DND-41 (cell line): ENCODE results near the gene PIP5KL1.

ENCODE experiments used
- ATAC-seq: fragments of 200-7000 bp; cut with Tn5 transposase; 3 replicates; pipeline ENCODE4 v1.9.1; 2021; ENCODE audit warnings: low read depth; ENCODE audit not compliant: insufficient read depth
- DNase-seq: peaks from one replicate; pipeline ENCODE4 v3.0.0-alpha.2; 2020
- H2AFZ ChIP-seq: 2 replicates; pipeline ENCODE4 v1.6.0; 2012; ENCODE audit warnings: low read depth, low read length
- H3K27ac ChIP-seq: 2 replicates; pipeline ENCODE4 v1.5.1; 2012; ENCODE audit warnings: low read length, inconsistent platforms
- H3K27me3 ChIP-seq: fragments of 200-600 bp; sonication (generic); 2 replicates; pipeline ENCODE4 v1.6.0; 2012; ENCODE audit warnings: low read length, mild to moderate bottlenecking, inconsistent platforms; ENCODE audit not compliant: insufficient read depth, poor library complexity
- H3K36me3 ChIP-seq: 2 replicates; pipeline ENCODE4 v1.5.1; 2012; ENCODE audit warnings: low read length, inconsistent platforms; ENCODE audit not compliant: insufficient read depth
- H3K4me1 ChIP-seq: 2 replicates; pipeline ENCODE4 v1.5.1; 2012; ENCODE audit warnings: mild to moderate bottlenecking, low read length; ENCODE audit not compliant: insufficient read depth
- H3K4me2 ChIP-seq: 2 replicates; pipeline ENCODE4 v1.6.0; 2012; ENCODE audit warnings: mild to moderate bottlenecking, moderate library complexity, low read length, inconsistent platforms; ENCODE audit not compliant: insufficient read depth
- H3K4me3 ChIP-seq, 2 experiments: fragments of 200-600 bp in 1 of 2; shearing (Covaris generic) in 1 of 2; 2 replicates each; pipeline ENCODE4 v1.5.1; 2012 to 2016; ENCODE audit warnings: inconsistent platforms in 2 of 2, low read length in 2 of 2, mild to moderate bottlenecking in 2 of 2, low read depth in 1 of 2, moderate library complexity in 1 of 2
- H3K79me2 ChIP-seq: 2 replicates; pipeline ENCODE4 v1.6.0; 2012; ENCODE audit warnings: low read length, inconsistent platforms; ENCODE audit not compliant: insufficient read depth
- H3K9ac ChIP-seq: 2 replicates; pipeline ENCODE4 v1.6.0; 2012; ENCODE audit warnings: low read depth, mild to moderate bottlenecking, inconsistent platforms, low read length, moderate library complexity
- H3K9me3 ChIP-seq: 2 replicates; pipeline ENCODE4 v1.5.1; 2012; ENCODE audit warnings: low read length, moderate library complexity, mild to moderate bottlenecking, inconsistent platforms; ENCODE audit not compliant: insufficient read depth, severe bottlenecking
- H4K20me1 ChIP-seq: 2 replicates; pipeline ENCODE4 v1.6.0; 2012; ENCODE audit warnings: low read length; ENCODE audit not compliant: insufficient read depth
- CTCF ChIP-seq: IDR thresholded peaks from 2 replicates; pipeline ENCODE4 v1.5.1; 2012; ENCODE audit warnings: borderline replicate concordance, low read length, moderate library complexity, mild to moderate bottlenecking; ENCODE audit not compliant: poor library complexity, severe bottlenecking; ENCODE audit errors: extremely low read depth
- EZH2 ChIP-seq: IDR thresholded peaks from 3 replicates; pipeline ENCODE4 v1.6.1; 2012; ENCODE audit warnings: borderline replicate concordance, low read depth, mild to moderate bottlenecking, moderate library complexity, low read length, inconsistent platforms; ENCODE audit not compliant: severe bottlenecking

PIP5KL1 gene

GRCh38 chr9:127926906-127927200 is 3.7 kb downstream of the PIP5KL1 start:
- no peak for TF ChIP-seq CTCF
- no peak for TF ChIP-seq EZH2
- no peak for ATAC-seq
- H3K4me3 ChIP-seq: no peak overlapping the region
- no peak for DNase-seq
- H3K79me2 ChIP-seq: no peaks in the 10 kb centered on the region
- H3K36me3 ChIP-seq: no peaks in the 10 kb centered on the region
- H3K4me2 ChIP-seq: no peak overlapping the region
- H3K9me3 ChIP-seq: no peaks in the 10 kb centered on the region
- H3K27ac ChIP-seq: no peak overlapping the region
- no peak overlapping the region for H3K9ac ChIP-seq
- peaks cover 15% of the 10 kb centered on the region; the same call in 1 of the 2 replicates for H4K20me1 ChIP-seq
- H2AFZ ChIP-seq: no peak overlapping the region
- peaks cover 3% of the 10 kb centered on the region; the same call in 1 of the 2 replicates for H3K4me1 ChIP-seq
- H3K27me3 ChIP-seq: no peaks in the 10 kb centered on the region

GRCh38 chr9:127925959-127926905 is 4.3 kb downstream of the PIP5KL1 start:
- H3K4me1 ChIP-seq: peaks cover 10% of the 10 kb centered on the region
- H3K36me3 ChIP-seq: no peaks in the 10 kb centered on the region
- H3K9me3 ChIP-seq: no peaks in the 10 kb centered on the region
- no peak for TF ChIP-seq CTCF
- TF ChIP-seq EZH2: no peak
- no peak for ATAC-seq
- no peak overlapping the region for H2AFZ ChIP-seq
- no peaks in the 10 kb centered on the region for H3K79me2 ChIP-seq
- no peak overlapping the region for H3K4me2 ChIP-seq
- DNase-seq: no peak
- no peak overlapping the region for H3K27ac ChIP-seq
- no peak overlapping the region for H3K4me3 ChIP-seq
- no peak overlapping the region for H3K9ac ChIP-seq
- H4K20me1 ChIP-seq: peaks cover 15% of the 10 kb centered on the region; the same call in 1 of the 2 replicates
- no peaks in the 10 kb centered on the region for H3K27me3 ChIP-seq

GRCh38 chr9:127924736-127925444 is 5.7 kb downstream of the PIP5KL1 start:
- Histone ChIP-seq H3K9ac (no peak overlapping the region), H3K4me1 (peaks cover 12% of the 10 kb centered on the region), H3K4me3 (no peak overlapping the region), H3K27me3 (no peaks in the 10 kb centered on the region), H3K9me3 (no peaks in the 10 kb centered on the region), H4K20me1 (peaks cover 15% of the 10 kb centered on the region; the same call in 1 of the 2 replicates), H3K4me2 (no peak overlapping the region), H3K79me2 (no peaks in the 10 kb centered on the region), H3K27ac (no peak overlapping the region), H2AFZ (no peak overlapping the region), H3K36me3 (no peaks in the 10 kb centered on the region)
- ATAC-seq (no peak), DNase-seq (no peak)
- no peak for TF ChIP-seq EZH2
- no peak for TF ChIP-seq CTCF
